GM12872 (cell line): ENCODE measurements around the gene SLAMF8.

Experiments
- TF ChIP-seq, protein P1 (sequence below): IDR thresholded peaks from 3 replicates; pipeline ENCODE4 v1.5.1; 2011; ENCODE audit warnings: low read depth, mild to moderate bottlenecking, low read length, moderate library complexity; ENCODE audit not compliant: insufficient read depth

Gene SLAMF8

DNA sequence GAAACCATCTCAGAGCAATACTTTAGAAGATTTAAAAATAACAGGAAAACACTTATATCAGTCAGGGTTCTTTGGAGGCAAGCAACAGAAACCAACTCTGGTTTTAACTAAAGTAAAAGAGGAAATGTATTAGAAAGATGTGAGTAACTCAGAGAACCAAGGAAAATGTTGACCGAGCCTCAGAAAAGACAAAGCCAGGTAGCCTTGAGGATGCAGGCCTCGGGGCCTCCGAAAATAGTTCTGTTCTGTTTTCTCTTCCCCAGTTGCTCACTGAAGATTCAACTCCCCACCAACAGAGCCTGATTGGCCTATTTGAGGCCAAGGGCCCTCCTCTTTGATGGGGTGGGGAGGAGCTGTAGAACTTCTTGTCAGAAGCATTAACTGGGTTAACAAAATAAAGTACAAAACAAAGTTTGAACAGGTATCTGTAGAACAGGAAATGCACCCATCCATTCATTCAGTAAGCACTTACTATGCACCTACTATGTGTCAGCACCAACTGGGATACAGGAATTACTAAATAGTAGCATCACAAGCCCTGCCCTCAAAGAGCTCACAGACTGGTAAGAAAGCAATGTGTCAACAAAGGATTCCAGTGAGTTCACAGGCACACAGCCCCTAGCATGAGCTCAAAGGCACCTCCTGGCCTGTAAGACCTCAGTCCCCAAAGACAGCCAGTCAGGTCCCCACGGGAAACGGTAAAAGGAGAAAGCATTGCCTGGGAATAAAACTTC lies 12.6 kb downstream of the SLAMF8 start:
- TF ChIP-seq, protein P1, sequence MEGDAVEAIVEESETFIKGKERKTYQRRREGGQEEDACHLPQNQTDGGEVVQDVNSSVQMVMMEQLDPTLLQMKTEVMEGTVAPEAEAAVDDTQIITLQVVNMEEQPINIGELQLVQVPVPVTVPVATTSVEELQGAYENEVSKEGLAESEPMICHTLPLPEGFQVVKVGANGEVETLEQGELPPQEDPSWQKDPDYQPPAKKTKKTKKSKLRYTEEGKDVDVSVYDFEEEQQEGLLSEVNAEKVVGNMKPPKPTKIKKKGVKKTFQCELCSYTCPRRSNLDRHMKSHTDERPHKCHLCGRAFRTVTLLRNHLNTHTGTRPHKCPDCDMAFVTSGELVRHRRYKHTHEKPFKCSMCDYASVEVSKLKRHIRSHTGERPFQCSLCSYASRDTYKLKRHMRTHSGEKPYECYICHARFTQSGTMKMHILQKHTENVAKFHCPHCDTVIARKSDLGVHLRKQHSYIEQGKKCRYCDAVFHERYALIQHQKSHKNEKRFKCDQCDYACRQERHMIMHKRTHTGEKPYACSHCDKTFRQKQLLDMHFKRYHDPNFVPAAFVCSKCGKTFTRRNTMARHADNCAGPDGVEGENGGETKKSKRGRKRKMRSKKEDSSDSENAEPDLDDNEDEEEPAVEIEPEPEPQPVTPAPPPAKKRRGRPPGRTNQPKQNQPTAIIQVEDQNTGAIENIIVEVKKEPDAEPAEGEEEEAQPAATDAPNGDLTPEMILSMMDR: no peak

DNA sequence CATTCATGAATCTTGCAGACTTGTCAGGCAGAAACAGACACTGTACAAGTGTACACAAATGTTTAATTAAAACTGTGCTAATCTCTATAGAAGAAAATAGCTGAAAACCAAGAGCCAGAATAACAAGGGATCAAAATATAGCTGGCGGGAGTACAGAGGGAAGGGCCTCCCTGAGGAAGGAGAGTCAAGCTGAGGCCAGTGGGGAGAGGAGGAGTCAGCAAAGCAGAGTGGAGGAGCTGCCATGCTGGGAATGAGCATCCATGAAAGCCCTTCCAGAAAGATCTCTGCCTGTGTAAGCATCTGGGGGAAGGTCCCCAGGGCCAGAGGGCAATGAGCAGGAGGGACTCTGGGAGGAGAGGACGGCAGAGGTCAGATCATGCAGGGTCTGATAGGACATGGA lies 15.1 kb downstream of the SLAMF8 start:
- TF ChIP-seq, protein P1: no peak

DNA sequence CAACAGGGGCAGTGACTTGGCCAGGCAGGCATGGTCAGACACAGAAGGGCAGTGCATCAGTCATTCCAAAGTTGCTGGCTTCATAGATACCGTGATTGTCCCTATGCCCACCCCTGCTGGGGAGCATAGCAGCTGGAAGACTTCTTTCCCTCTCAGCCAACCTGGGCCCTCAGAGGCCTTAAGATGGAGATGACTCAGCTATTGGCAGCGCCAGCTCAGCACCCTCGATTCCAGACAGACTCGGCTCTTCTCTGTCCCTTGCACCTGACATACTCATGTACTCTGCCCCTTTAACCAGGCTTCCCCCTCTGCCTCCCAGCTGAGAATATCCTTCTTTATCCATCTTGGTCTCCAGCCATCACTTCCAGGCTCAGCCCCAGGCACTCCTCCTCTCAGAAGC lies 16.8 kb downstream of the SLAMF8 start:
- TF ChIP-seq, protein P1: no peak

DNA sequence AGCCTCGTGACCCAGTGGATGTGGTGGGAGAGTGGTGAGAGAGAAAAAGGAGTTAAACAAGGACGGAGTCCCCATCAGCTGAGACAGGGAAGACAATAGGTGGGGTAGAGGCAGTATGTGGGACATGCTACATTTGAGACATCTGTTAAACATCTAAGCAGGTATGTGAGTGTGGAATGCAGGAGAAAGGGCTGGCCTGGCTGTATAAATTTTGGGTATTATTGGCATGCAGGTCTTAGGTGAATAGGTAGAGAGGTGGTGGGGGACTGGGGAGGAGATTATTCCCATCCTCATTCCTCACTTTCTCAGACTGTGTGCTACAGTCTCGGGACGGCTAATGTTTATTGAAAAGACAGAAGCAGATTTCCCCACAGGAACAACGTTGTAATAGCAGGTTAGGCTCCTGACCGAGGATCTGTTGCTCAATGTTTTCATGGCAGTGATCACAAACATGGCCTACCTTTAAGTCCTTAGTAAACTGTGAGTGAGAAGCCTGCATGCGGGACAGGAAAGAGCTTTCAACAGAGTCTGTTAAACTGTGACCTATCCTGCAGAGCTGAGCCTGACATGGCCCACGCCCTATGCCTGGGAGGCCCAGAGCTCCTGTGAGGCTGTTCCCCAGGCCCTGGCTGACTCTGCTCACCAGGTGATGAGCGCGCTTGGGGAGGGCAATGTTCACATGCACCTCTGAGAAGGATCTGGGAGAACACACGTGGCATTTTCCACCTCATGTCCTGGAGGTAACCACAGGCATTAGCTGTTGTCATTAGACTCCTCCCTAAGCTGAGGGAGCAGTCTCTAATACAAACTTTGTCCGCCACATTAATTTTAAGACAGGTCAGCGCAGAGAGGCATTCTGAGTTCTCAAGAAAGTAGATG lies 19.3 kb downstream of the SLAMF8 start:
- TF ChIP-seq, protein P1: no peak

DNA sequence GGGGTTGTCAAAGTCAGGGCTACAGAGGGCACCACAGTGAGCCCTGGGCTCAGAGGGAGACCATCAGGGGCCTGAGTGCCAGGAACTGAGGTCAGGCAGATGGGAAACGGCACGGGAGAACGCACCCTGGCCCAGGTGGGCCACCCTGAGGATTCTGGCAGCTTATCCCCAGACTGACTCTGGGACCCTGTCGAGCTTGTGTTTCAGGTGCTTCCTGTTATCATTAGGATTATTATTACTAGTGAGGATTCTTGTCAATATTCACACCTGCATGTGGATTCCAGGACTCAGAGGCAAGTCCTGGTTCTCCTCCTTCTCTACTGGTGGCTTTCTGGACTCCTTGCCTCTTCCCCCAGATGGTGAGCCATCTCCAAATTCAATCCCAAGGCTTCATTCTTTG lies 20.6 kb downstream of the SLAMF8 start:
- TF ChIP-seq, protein P1: no peak

DNA sequence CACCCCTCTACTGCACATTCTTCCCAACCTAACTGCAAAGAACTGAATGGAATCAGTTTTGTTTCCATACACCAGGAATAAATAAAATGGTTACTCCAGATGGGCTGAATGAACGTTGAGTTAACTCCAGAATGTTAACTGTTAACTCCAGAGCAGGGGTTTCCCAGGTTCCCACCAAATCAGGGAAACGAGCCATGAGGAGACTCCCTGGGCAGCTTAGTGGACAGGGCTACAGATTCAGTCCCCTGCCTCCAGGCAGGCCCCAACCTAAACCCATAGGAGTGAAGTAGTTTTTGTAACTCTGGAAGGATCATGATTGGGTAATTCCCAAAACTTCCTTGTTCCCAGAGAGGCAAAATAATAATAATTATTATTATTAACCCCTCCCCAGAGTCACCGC lies 21.7 kb downstream of the SLAMF8 start:
- TF ChIP-seq, protein P1: no peak

DNA sequence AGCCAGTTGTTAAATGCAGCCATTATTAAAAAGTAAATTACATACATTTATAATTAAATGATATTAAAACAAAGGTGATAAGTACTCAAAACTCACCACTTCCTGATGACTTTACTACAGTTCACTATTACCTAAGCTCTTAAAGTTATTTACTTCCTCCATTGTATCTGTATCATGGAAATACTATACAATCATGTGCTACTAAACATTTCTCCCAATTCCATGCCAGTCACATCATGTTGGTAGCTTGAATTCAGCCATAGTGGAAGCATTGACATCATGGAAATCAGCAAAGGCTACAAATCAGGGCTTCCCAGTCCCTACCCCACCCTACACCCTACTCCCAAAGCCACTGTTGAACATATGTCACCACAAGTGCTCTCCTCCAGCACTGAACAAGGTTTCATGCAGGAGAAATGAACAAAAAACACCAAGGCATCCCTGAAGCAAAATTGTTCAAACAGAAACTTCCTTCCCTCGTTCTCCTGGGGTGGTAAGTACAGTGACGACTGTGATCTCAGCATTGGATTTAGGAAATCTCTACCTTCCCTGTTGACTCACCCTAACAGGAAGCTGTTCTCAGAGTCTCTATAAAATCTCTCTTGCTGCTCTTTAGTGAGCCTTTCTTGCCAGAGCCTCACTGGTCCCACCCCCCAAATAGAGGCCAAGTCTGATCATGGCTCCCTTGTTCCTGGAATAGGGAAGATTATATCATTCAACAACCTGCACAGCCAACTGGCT lies 23.1 kb downstream of the SLAMF8 start:
- TF ChIP-seq, protein P1: no peak
